PC-3 (cell line): ENCODE results near the gene SLC24A3. TPM values are rescaled to one million over a fixed set of nuclear protein-coding genes. Genes with fewer than 3 reads are reported as not detected.

Experiments used
- ATAC-seq: fragments of 200-7000 bp; cut with Tn5 transposase; 2 replicates; pipeline ENCODE4 v1.9.1; 2020; ENCODE audit warnings: mild to moderate bottlenecking, moderate library complexity
- BruUV-seq: library from RNA; stranded (reverse); fragments of 400-500 nt; replicated peaks from 2 replicates; lab custom pipeline; 2021; lab: Mats Ljungman, UMichigan
- CTCF ChIA-PET: fragments of 300-600 bp; sonication (Branson Sonifier 250); formaldehyde crosslinking; loops from one replicate; lab custom pipeline; 2022; ENCODE audit warnings: antibody characterized with exemption; lab: Charles Lee
- POLR2A ChIA-PET: fragments of 300-600 bp; sonication (Branson Sonifier 250); formaldehyde crosslinking; loops from one replicate; lab custom pipeline; 2022; ENCODE audit warnings: antibody characterized with exemption; ENCODE audit not compliant: unreplicated experiment; lab: Charles Lee
- DNase-seq: peaks from one replicate; pipeline ENCODE4 v3.0.0-alpha.2; 2015
- H2AFZ ChIP-seq: fragments of 300-600 bp; sonication (generic); 2 replicates; pipeline ENCODE4 v1.6.0; 2016; ENCODE audit warnings: antibody characterized with exemption, low read length
- H3F3A ChIP-seq: fragments of 300-600 bp; sonication (generic); one replicate; pipeline ENCODE4 v1.6.0; 2017; ENCODE audit warnings: antibody characterized with exemption, low read length, control low read depth, mild to moderate bottlenecking; ENCODE audit not compliant: unreplicated experiment
- H3K27ac ChIP-seq: fragments of 300-600 bp; sonication (generic); 2 replicates; pipeline ENCODE4 v1.5.1; 2016; ENCODE audit warnings: mild to moderate bottlenecking, low read length
- H3K27me3 ChIP-seq: fragments of 300-600 bp; sonication (generic); 2 replicates; pipeline ENCODE4 v1.6.1; 2016; ENCODE audit warnings: low read length, mixed read lengths
- H3K36me3 ChIP-seq: fragments of 300-600 bp; sonication (generic); 2 replicates; pipeline ENCODE4 v1.6.1; 2016; ENCODE audit warnings: low read depth, mixed run types, low read length, mixed read lengths
- H3K4me1 ChIP-seq: fragments of 300-600 bp; sonication (generic); 2 replicates; pipeline ENCODE4 v1.5.1; 2016; ENCODE audit warnings: low read length; ENCODE audit not compliant: insufficient read depth
- H3K4me2 ChIP-seq: fragments of 300-600 bp; sonication (generic); 2 replicates; pipeline ENCODE4 v1.6.0; 2016; ENCODE audit warnings: low read length
- H3K4me3 ChIP-seq: fragments of 300-600 bp; sonication (generic); 2 replicates; pipeline ENCODE4 v1.5.1; 2016; ENCODE audit warnings: mild to moderate bottlenecking, low read length, mixed read lengths
- H3K79me2 ChIP-seq: fragments of 300-600 bp; sonication (generic); 2 replicates; pipeline ENCODE4 v1.6.1; 2017; ENCODE audit warnings: low read length, mixed read lengths
- H3K9ac ChIP-seq: fragments of 300-600 bp; sonication (generic); 2 replicates; pipeline ENCODE4 v1.6.0; 2016; ENCODE audit warnings: mild to moderate bottlenecking, low read length
- H3K9me2 ChIP-seq: fragments of 300-600 bp; sonication (generic); replicated peaks from 2 replicates; pipeline ENCODE4 v1.6.1; 2016; ENCODE audit warnings: mixed run types, low read length, mixed read lengths
- H3K9me3 ChIP-seq: fragments of 300-600 bp; sonication (generic); 2 replicates; pipeline ENCODE4 v1.6.1; 2016; ENCODE audit warnings: low read length, mixed read lengths
- H4K20me1 ChIP-seq: fragments of 300-600 bp; sonication (generic); 2 replicates; pipeline ENCODE4 v1.6.1; 2016; ENCODE audit warnings: low read length, mixed read lengths
- EZH2 ChIP-seq: fragments of 300-600 bp; sonication (generic); IDR thresholded peaks from one replicate; pipeline ENCODE4 v1.6.1; 2017; ENCODE audit warnings: antibody characterized with exemption, mild to moderate bottlenecking, low read length; ENCODE audit not compliant: unreplicated experiment
- EZH2phosphoT487 ChIP-seq: fragments of 300-600 bp; sonication (generic); IDR thresholded peaks from 2 replicates; pipeline ENCODE4 v1.6.1; 2018; ENCODE audit warnings: mild to moderate bottlenecking, antibody characterized with exemption, low read length, borderline replicate concordance
- intact Hi-C: fragments of 100-400 bp; cut with micrococcal nuclease; formaldehyde crosslinking; loops from 2 replicates; pipeline ENCODE4 v1.9.0; 2023
- total RNA-seq: library from RNA; depleted of rRNA; stranded (reverse); fragments of >200 nt; gene quantifications from 2 replicates; pipeline ENCODE4 v1.2.3, GENCODE V29; 2014
- TF ChIP-seq, protein P1 (sequence below): fragments of 300-600 bp; sonication (generic); conservative IDR thresholded peaks from 2 replicates; pipeline ENCODE4 v1.5.1; 2017; ENCODE audit warnings: antibody characterized with exemption, low read depth, mild to moderate bottlenecking, low read length

SLC24A3 gene
- total RNA-seq, 1 experiment from 2014 or later: 0.11 TPM

DNA sequence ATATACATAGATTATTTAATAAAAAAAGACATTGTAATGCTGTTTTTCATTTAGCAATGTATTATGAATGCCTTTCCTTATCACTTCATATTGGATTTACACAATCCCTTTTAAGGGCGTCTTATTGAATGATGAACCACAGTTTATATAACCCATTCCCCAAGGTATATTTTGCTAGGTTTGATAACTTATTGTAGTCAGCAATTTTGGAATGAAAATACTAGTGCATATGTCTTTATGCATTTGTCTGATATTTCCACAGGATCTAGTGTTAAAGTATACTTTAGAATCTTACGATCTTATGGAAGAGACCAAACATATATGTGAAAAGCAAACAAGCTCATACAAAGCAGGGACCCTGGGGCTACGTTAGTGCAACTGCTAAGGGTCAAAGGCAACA is 365.2 kb downstream of the SLC24A3 start:
- H3K27ac ChIP-seq: no peak overlapping the region
- no TSS peak for BruUV-seq
- H3K9ac ChIP-seq: no peak overlapping the region
- H3K79me2 ChIP-seq: no peaks in the 10 kb centered on the region
- DNase-seq (no peak), ATAC-seq (no peak)
- TF ChIP-seq, protein P1, sequence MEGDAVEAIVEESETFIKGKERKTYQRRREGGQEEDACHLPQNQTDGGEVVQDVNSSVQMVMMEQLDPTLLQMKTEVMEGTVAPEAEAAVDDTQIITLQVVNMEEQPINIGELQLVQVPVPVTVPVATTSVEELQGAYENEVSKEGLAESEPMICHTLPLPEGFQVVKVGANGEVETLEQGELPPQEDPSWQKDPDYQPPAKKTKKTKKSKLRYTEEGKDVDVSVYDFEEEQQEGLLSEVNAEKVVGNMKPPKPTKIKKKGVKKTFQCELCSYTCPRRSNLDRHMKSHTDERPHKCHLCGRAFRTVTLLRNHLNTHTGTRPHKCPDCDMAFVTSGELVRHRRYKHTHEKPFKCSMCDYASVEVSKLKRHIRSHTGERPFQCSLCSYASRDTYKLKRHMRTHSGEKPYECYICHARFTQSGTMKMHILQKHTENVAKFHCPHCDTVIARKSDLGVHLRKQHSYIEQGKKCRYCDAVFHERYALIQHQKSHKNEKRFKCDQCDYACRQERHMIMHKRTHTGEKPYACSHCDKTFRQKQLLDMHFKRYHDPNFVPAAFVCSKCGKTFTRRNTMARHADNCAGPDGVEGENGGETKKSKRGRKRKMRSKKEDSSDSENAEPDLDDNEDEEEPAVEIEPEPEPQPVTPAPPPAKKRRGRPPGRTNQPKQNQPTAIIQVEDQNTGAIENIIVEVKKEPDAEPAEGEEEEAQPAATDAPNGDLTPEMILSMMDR: no peak
- TF ChIP-seq EZH2phosphoT487 (no peak), EZH2 (no peak)
- H3K36me3 ChIP-seq: no peaks in the 10 kb centered on the region
- no peak overlapping the region for H3K4me3 ChIP-seq
- no peak overlapping the region for H3K4me2 ChIP-seq
- CTCF ChIA-PET: no interaction called here
- no peaks in the 10 kb centered on the region for H3F3A ChIP-seq
- no peaks in the 10 kb centered on the region for H3K9me2 ChIP-seq
- no peaks in the 10 kb centered on the region for H3K9me3 ChIP-seq
- intact Hi-C loops: no loop called here
- H2AFZ ChIP-seq: no peak overlapping the region
- H3K27me3 ChIP-seq: peaks cover 76% of the 10 kb centered on the region
- POLR2A ChIA-PET: no interaction called here
- H4K20me1 ChIP-seq: no peaks in the 10 kb centered on the region
- no peaks in the 10 kb centered on the region for H3K4me1 ChIP-seq

DNA sequence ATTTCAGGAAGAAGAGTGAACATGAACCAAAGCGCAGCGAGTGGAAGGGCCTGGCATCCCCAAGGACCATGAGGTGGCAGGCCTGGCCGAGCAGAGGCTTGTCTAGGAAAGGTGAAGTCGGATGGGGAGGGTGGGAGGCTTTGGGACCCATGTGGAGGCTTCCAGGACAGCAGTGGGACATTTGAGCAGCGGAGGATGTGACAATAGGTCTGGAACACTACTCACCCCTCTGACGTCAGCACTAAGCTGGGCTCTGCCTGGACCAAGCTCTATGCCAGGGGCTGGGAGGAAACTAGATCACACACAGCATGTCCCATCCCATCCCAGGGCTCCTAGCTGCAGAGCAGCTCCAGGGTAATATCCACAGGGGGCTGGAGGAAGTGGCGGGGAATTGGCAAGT is 370.3 kb downstream of the SLC24A3 start:
- H3K4me2 ChIP-seq: no peak overlapping the region
- no peaks in the 10 kb centered on the region; the same call in 1 of the 2 replicates for H3K36me3 ChIP-seq
- intact Hi-C loops: no loop called here
- ATAC-seq (no peak), DNase-seq (no peak)
- H3K27me3 ChIP-seq: peaks cover 98% of the 10 kb centered on the region
- ChIA-PET POLR2A (no interaction called here), CTCF (no interaction called here)
- H4K20me1 ChIP-seq: no peaks in the 10 kb centered on the region
- no peaks in the 10 kb centered on the region for H3F3A ChIP-seq
- H3K4me3 ChIP-seq: no peak overlapping the region
- TF ChIP-seq, protein P1: no peak
- no peak for TF ChIP-seq EZH2
- no peak for TF ChIP-seq EZH2phosphoT487
- H3K9ac ChIP-seq: no peak overlapping the region
- BruUV-seq: no TSS peak
- no peaks in the 10 kb centered on the region for H3K9me3 ChIP-seq
- H3K4me1 ChIP-seq: no peaks in the 10 kb centered on the region
- H3K27ac ChIP-seq: no peak overlapping the region
- H3K9me2 ChIP-seq: no peaks in the 10 kb centered on the region
- no peak overlapping the region for H2AFZ ChIP-seq
- no peaks in the 10 kb centered on the region for H3K79me2 ChIP-seq

DNA sequence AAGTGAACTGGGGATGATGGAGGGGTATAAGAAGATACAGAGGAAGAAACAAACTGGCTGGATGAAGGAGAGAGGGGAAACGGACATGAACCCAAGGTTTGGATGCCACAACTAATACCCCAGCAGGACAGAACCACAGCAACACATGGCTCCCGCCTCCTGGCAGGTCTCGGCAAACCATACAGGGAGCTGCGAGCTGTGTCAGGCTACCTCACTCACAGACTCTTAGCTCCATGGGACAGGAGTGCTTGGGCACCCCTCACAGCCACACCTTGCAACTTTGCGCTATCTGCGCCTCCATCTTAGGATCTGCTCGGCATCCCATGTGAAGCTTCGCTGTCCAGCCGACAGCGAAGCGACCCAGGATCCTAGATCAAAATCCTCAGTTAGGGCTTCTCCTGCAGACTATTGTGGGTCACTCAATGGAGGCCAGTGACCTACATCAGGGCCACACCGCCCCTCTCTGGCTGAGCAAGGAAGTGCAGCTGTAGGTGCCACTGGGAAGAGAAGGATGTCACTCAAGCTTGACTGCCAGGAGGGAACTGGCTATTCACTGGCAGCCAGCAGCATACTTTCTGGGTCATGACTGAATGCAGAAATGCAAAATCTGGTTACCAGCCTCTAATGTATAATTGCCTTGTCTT is 371.2 kb downstream of the SLC24A3 start:
- POLR2A ChIA-PET: no interaction called here
- H3K9me2 ChIP-seq: no peaks in the 10 kb centered on the region
- H3K27me3 ChIP-seq: peaks cover 97% of the 10 kb centered on the region
- no peaks in the 10 kb centered on the region for H3K9me3 ChIP-seq
- no peaks in the 10 kb centered on the region for H3K79me2 ChIP-seq
- BruUV-seq: no TSS peak
- intact Hi-C loops: no loop called here
- TF ChIP-seq, protein P1: peak; percentile 81
- no peak for TF ChIP-seq EZH2phosphoT487
- H3K36me3 ChIP-seq: no peaks in the 10 kb centered on the region; the same call in 1 of the 2 replicates
- peak; percentile 65 for DNase-seq
- H2AFZ ChIP-seq: no peak overlapping the region
- H3F3A ChIP-seq: no peaks in the 10 kb centered on the region
- no peak overlapping the region for H3K9ac ChIP-seq
- CTCF ChIA-PET: interaction anchor here (0.6 kb wide), 1 partner anchor 86 kb away, joined by 3 read pairs; no protein-coding TSS in a partner anchor
- no peaks in the 10 kb centered on the region for H4K20me1 ChIP-seq
- no peaks in the 10 kb centered on the region for H3K4me1 ChIP-seq
- ATAC-seq: peak; percentile 31; the same call in 1 of the 2 replicates
- H3K4me2 ChIP-seq: no peak overlapping the region
- H3K27ac ChIP-seq: no peak overlapping the region
- no peak overlapping the region for H3K4me3 ChIP-seq
